ENCODE data around the gene FRMPD2. TPM values are rescaled to one million over a fixed set of nuclear protein-coding genes. Genes with fewer than 3 reads are reported as not detected.

FRMPD2 gene
- total RNA-seq, 1 experiment from 2014 or later: 0.44 TPM

DNA sequence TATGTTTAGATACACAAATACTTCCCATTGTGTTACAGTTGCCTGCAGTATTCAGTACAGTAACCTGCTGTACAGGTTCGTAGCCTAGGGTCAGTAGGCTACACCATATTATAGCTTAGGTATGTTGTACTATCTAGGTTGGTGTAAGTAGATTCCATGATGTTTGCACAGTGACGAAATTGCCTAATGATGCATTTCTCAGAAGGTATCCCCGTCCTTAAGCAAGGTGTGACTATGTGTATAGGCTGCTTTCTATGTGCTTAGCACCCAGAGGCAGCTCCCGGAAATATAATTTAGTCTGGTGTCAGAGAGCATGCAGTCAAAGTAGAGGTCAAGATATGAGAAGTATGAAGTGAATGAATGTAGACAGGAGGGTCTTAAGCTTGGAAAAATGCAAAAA, 41.7 kb upstream of the FRMPD2 start:
- WGBS (ENCODE audit: extremely low coverage, insufficient read length, low lambda C conversion rate): no CpG with 5 or more reads among the region's 4 CpGs
- H3K9me3 Mint-ChIP-seq: no peaks in the 10 kb centered on the region
- no peak overlapping the region for H3K4me3 Mint-ChIP-seq

More for the DNA sequence above, 41.7 kb upstream of the FRMPD2 start:
- Histone ChIP-seq H2BK5ac (ENCODE audit: insufficient read length, low read length) (no peak overlapping the region), H4K5ac (ENCODE audit: insufficient read length, low read depth, low read length) (no peak overlapping the region), H3K79me1 (ENCODE audit: insufficient read depth, low read depth, low read length, poor library complexity, severe bottlenecking) (no peaks in the 10 kb centered on the region), H3K4me1 (ENCODE audit: insufficient read depth, low read length) (peaks cover 3% of the 10 kb centered on the region; the same call in 1 of the 2 replicates), H3K9ac (ENCODE audit: extremely low read depth, insufficient read length, low read length) (no peak overlapping the region), H2BK12ac (ENCODE audit: insufficient read length, low read depth, low read length) (no peak overlapping the region), H3K4me2 (ENCODE audit: insufficient read depth, insufficient read length, low read length) (no peak overlapping the region), H2AK5ac (ENCODE audit: insufficient read length, low read length) (no peak overlapping the region), H3K23me2 (ENCODE audit: insufficient read length, low read depth, low read length, poor library complexity, severe bottlenecking) (no peaks in the 10 kb centered on the region), H3K23ac (ENCODE audit: insufficient read length, low read depth, low read length) (no peak overlapping the region), H2BK20ac (ENCODE audit: low read depth, low read length, poor library complexity, severe bottlenecking) (no peak overlapping the region), H3K14ac (ENCODE audit: insufficient read depth, low read length) (no peak overlapping the region), H3T11ph (ENCODE audit: low read length) (no peak overlapping the region), H3K18ac (ENCODE audit: insufficient read length, low read depth, low read length) (no peak overlapping the region), H2BK120ac (ENCODE audit: low read depth, low read length, poor library complexity, severe bottlenecking) (no peak overlapping the region), H4K20me1 (ENCODE audit: control insufficient read depth, insufficient read depth, insufficient read length) (no peaks in the 10 kb centered on the region), H3K9me3 (ENCODE audit: control insufficient read depth, low read depth, low read length) (no peaks in the 10 kb centered on the region), H2AFZ (ENCODE audit: low read length) (no peak overlapping the region), H4K8ac (replicated peaks; ENCODE audit: insufficient read length, low read depth, low read length) (no peak overlapping the region), H4K91ac (ENCODE audit: insufficient read length, low read depth, low read length) (no peak overlapping the region), H3K27ac (ENCODE audit: insufficient read length, low read depth, low read length) (no peak overlapping the region), H3K56ac (ENCODE audit: insufficient read length, low read depth, low read length) (no peak overlapping the region), H3K79me2 (ENCODE audit: insufficient read depth, low read length) (peaks cover 12% of the 10 kb centered on the region; the same call in 1 of the 2 replicates), H3K4ac (ENCODE audit: low read depth, low read length) (no peak overlapping the region), H3K27me3 (ENCODE audit: insufficient read depth, low read length) (no peaks in the 10 kb centered on the region), H2BK15ac (ENCODE audit: low read depth, low read length) (no peak overlapping the region)
- Mint-ChIP-seq H3K36me3 (ENCODE audit: insufficient read depth in 1 of 3, low read depth in 3 of 3) (peaks cover 0 to 5% (median 0%) of the 10 kb centered on the region in 3 experiments; a peak in 1 of 7 replicates), H3K4me1 (peaks cover 7 to 8% of the 10 kb centered on the region in 2 experiments; a peak in 3 of 4 replicates), H3K27me3 (ENCODE audit: low read depth) (no peaks in the 10 kb centered on the region), H3K27ac (no peak overlapping the region)
- TF ChIP-seq, protein P1, sequence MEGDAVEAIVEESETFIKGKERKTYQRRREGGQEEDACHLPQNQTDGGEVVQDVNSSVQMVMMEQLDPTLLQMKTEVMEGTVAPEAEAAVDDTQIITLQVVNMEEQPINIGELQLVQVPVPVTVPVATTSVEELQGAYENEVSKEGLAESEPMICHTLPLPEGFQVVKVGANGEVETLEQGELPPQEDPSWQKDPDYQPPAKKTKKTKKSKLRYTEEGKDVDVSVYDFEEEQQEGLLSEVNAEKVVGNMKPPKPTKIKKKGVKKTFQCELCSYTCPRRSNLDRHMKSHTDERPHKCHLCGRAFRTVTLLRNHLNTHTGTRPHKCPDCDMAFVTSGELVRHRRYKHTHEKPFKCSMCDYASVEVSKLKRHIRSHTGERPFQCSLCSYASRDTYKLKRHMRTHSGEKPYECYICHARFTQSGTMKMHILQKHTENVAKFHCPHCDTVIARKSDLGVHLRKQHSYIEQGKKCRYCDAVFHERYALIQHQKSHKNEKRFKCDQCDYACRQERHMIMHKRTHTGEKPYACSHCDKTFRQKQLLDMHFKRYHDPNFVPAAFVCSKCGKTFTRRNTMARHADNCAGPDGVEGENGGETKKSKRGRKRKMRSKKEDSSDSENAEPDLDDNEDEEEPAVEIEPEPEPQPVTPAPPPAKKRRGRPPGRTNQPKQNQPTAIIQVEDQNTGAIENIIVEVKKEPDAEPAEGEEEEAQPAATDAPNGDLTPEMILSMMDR (conservative IDR thresholded peaks at IDR 0.05): no peak
- DNase-seq: no peak

Data from H9 (cell line).